Vagina (tissue), 2 donors: ENCODE measurements around the gene NFIX.

Experiments
- CTCF ChIP-seq, 3 experiments: fragments of 450-650 bp in 2 of 3; fragments of 200-600 bp in 1 of 3; sonication (generic) in 1 of 3; IDR thresholded peaks; one replicate each; pipeline ENCODE4 v1.5.1; 2017 to 2019; ENCODE audit warnings: antibody characterized with exemption in 3 of 3, mild to moderate bottlenecking in 2 of 3, moderate library complexity in 2 of 3
- POLR2A ChIP-seq, 2 donors: fragments of 450-650 bp; IDR thresholded peaks; one replicate each; pipeline ENCODE4 v1.6.1; 2017; ENCODE audit warnings: antibody characterized with exemption in 2 of 2, mild to moderate bottlenecking in 2 of 2, moderate library complexity in 2 of 2

DNA sequence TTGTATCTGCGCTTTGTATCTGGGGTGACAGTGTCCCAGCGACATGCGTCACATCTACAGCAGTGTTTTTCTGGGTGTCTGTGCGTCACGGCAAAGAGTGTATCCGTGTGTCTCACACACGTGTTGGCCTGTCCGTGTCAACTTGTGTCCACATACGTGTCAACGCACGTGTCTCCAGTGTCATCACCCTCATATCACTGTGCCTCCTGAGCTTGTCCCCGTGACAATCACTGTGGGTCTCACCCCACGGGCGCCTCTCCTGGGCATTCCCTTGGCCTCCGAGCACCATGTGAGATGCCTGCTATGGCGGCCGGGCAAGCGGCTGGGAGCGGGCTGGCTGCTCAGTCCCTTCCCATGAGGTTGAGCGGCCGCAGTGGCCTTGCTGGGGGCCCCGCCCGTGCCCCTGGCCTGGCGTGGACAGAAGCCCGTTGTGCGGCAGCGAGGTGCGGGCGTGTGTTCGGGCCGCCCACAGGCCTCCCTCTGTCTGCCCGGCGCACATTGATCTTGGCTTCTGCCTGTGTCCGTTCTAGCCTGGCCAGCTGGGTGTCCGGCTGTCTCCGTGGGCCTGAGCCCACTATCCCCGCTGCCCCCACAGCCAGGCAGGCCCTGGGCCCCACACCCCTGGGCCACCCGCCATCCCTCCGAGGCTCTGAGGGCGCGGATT, 6.4 kb downstream of the NFIX start:
- TF ChIP-seq CTCF (IDR thresholded peaks at IDR 0.05) (no peak), POLR2A (IDR thresholded peaks at IDR 0.05) (no peak)
